Mucosa of rectum (tissue), 2 donors: ENCODE data around the gene SCFD1.
A peak's percentile ranks its signal among the peaks of the same experiment; 100 is the strongest.

Experiments used
- H3K27ac ChIP-seq, 2 donors: one replicate each; pipeline ENCODE4 v1.7.0; 2013; ENCODE audit warnings: inconsistent platforms in 2 of 2, low read depth in 2 of 2, low read length in 2 of 2
- H3K27me3 ChIP-seq, 2 donors: one replicate each; pipeline ENCODE4 v1.7.0; 2013; ENCODE audit warnings: low read length in 2 of 2; ENCODE audit not compliant: control insufficient read depth in 2 of 2, insufficient read depth in 2 of 2
- H3K36me3 ChIP-seq, 2 donors: one replicate each; pipeline ENCODE4 v1.7.0; 2013; ENCODE audit warnings: low read length in 2 of 2; ENCODE audit not compliant: control insufficient read depth in 2 of 2, insufficient read depth in 2 of 2
- H3K4me1 ChIP-seq, 2 donors: one replicate each; pipeline ENCODE4 v1.7.0; 2013; ENCODE audit warnings: low read length in 2 of 2, mild to moderate bottlenecking in 1 of 2; ENCODE audit not compliant: control insufficient read depth in 2 of 2, insufficient read depth in 2 of 2
- H3K4me3 ChIP-seq, 2 donors: one replicate each; pipeline ENCODE4 v1.7.0; 2013; ENCODE audit warnings: low read length in 2 of 2
- H3K9ac ChIP-seq, 2 donors: one replicate each; pipeline ENCODE4 v1.7.0; 2013; ENCODE audit warnings: low read length in 2 of 2, low read depth in 1 of 2, mild to moderate bottlenecking in 1 of 2
- H3K9me3 ChIP-seq, 2 donors: one replicate each; pipeline ENCODE4 v1.7.0; 2013; ENCODE audit warnings: low read length in 2 of 2; ENCODE audit not compliant: control insufficient read depth in 2 of 2
- donor health status: healthy.
- donor health status: Normal muscosa, but diverticular disease.

Gene SCFD1

DNA sequence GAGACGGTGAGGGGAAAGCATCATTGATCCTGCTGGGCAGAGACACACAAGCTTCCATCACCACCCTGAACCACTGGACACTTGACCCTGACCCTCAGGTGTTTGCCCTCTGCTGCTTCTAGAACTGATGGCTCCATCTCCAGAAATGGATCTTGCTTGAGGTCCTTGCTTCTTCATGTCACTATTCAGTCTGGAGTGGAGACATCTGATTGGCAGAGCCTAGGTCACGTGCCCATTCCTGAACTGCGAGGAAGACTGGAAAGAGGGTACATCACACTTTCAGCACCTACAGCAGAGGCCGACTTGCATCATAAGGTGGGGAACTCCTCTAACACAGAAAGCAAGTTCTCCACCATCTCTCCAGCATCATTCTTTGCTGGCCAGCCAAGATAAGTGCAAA lies 145.5 kb downstream of the SCFD1 start:
- no peak overlapping the region for H3K9ac ChIP-seq
- no peaks in the 10 kb centered on the region for H3K36me3 ChIP-seq
- peaks cover 0 to 4% of the 10 kb centered on the region in 2 donors for H3K27me3 ChIP-seq
- H3K27ac ChIP-seq, result no peak overlapping the region
- H3K4me1 ChIP-seq, result no peaks in the 10 kb centered on the region
- peaks cover 0 to 4% of the 10 kb centered on the region in 2 donors for H3K9me3 ChIP-seq
- no peak overlapping the region for H3K4me3 ChIP-seq

- H3K36me3 ChIP-seq, result no peaks in the 10 kb centered on the region
- no peak overlapping the region for H3K4me3 ChIP-seq
- H3K9me3 ChIP-seq, result no peaks in the 10 kb centered on the region
- H3K27ac ChIP-seq, result no peak overlapping the region
- H3K27me3 ChIP-seq, result peaks cover 0 to 4% of the 10 kb centered on the region in 2 donors
- no peak overlapping the region for H3K9ac ChIP-seq
- no peaks in the 10 kb centered on the region for H3K4me1 ChIP-seq
These were observed 146.7 kb downstream of the SCFD1 start for GRCh38 chr14:30768791-30769190.

GRCh38 chr14:30770376-30770775 lies 148.3 kb downstream of the SCFD1 start:
- Histone ChIP-seq H3K9ac (peak overlapping the region in 1 of 2 donors; percentile 8), H3K4me1 (no peaks in the 10 kb centered on the region), H3K36me3 (no peaks in the 10 kb centered on the region), H3K9me3 (no peaks in the 10 kb centered on the region), H3K27ac (no peak overlapping the region), H3K4me3 (no peak overlapping the region), H3K27me3 (peaks cover 0 to 4% of the 10 kb centered on the region in 2 donors)

DNA sequence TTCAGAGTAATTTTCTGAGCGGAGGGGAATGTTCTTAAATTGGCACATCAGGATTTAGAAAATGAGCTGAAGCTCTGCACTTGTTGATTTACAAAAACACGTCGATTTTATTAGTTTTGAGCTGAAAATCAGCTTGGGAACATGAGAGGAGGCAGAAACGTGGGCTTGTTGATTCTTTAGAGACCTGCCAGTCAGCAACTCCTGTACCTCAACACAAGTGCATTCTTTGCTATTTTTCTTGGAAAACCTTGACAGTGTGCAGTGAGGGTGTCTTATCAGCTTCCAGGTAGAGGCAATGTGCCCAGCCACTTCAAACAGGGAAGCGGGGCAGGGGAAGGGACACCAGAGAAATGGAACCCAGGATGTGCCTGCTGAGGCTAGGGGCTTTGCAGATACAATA lies 149.5 kb downstream of the SCFD1 start:
- Histone ChIP-seq H3K4me1 (no peaks in the 10 kb centered on the region), H3K36me3 (no peaks in the 10 kb centered on the region), H3K27me3 (peaks cover 0 to 4% of the 10 kb centered on the region in 2 donors), H3K27ac (no peak overlapping the region), H3K4me3 (no peak overlapping the region), H3K9me3 (no peaks in the 10 kb centered on the region), H3K9ac (no peak overlapping the region)

DNA sequence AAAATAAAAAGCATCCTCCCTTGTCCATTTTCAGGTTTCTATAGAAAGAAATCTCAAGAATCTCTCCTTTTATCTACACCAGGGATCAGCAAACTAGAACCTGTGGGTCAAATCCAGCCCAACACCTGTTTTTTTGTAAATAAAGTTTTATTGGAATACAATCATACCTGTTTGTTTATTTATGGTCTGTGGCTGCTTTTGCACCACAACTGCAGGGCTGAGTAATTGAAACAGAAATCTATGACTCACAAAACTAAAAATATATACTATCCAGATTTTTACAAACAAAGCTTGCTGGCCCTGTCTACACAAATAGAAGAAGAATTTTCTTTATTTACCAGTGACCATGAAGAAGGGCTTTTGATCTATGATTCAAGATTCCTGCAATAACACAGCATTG lies 157.1 kb downstream of the SCFD1 start:
- Histone ChIP-seq H3K9me3 (no peaks in the 10 kb centered on the region), H3K4me1 (no peaks in the 10 kb centered on the region), H3K4me3 (no peak overlapping the region), H3K9ac (no peak overlapping the region), H3K36me3 (no peaks in the 10 kb centered on the region), H3K27ac (no peak overlapping the region), H3K27me3 (no peaks in the 10 kb centered on the region)
